Lower leg skin (tissue), 3 donors: ENCODE measurements around the gene RPL18A.

Source experiments
- POLR2A ChIP-seq, 2 donors: fragments of 450-650 bp; IDR thresholded peaks; one replicate each; pipeline ENCODE4 v1.6.1; 2016 to 2017; ENCODE audit warnings: antibody characterized with exemption in 2 of 2, mild to moderate bottlenecking in 1 of 2, moderate library complexity in 1 of 2
- TF ChIP-seq, protein P1 (sequence below), 3 donors: fragments of 450-650 bp; IDR thresholded peaks; one replicate each; pipeline ENCODE4 v1.5.1; 2016; ENCODE audit warnings: antibody characterized with exemption in 3 of 3, mild to moderate bottlenecking in 3 of 3, moderate library complexity in 2 of 3

GRCh38 chr19:17866964-17867486, 7.3 kb downstream of the RPL18A start:
- TF ChIP-seq, protein P1, sequence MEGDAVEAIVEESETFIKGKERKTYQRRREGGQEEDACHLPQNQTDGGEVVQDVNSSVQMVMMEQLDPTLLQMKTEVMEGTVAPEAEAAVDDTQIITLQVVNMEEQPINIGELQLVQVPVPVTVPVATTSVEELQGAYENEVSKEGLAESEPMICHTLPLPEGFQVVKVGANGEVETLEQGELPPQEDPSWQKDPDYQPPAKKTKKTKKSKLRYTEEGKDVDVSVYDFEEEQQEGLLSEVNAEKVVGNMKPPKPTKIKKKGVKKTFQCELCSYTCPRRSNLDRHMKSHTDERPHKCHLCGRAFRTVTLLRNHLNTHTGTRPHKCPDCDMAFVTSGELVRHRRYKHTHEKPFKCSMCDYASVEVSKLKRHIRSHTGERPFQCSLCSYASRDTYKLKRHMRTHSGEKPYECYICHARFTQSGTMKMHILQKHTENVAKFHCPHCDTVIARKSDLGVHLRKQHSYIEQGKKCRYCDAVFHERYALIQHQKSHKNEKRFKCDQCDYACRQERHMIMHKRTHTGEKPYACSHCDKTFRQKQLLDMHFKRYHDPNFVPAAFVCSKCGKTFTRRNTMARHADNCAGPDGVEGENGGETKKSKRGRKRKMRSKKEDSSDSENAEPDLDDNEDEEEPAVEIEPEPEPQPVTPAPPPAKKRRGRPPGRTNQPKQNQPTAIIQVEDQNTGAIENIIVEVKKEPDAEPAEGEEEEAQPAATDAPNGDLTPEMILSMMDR (IDR thresholded peaks at IDR 0.05) = no peak
- TF ChIP-seq POLR2A (IDR thresholded peaks at IDR 0.05) = no peak
